GM12874 (cell line): Measurements from ENCODE around the gene DLG4.

Experiments
- CTCF ChIP-seq: IDR thresholded peaks from 2 replicates; pipeline ENCODE4 v1.5.1; 2011; ENCODE audit warnings: low read depth, mild to moderate bottlenecking, control low read depth, low read length, moderate library complexity; ENCODE audit not compliant: insufficient read depth

Gene DLG4

GRCh38 chr17:7224110-7224509, 4.5 kb upstream of the DLG4 start:
- no peak for TF ChIP-seq CTCF

GRCh38 chr17:7223375-7223774, 3.7 kb upstream of the DLG4 start:
- TF ChIP-seq CTCF, result no peak

- TF ChIP-seq CTCF, result no peak
Measured at GRCh38 chr17:7222972-7223292, 3.3 kb upstream of the DLG4 start.

DNA sequence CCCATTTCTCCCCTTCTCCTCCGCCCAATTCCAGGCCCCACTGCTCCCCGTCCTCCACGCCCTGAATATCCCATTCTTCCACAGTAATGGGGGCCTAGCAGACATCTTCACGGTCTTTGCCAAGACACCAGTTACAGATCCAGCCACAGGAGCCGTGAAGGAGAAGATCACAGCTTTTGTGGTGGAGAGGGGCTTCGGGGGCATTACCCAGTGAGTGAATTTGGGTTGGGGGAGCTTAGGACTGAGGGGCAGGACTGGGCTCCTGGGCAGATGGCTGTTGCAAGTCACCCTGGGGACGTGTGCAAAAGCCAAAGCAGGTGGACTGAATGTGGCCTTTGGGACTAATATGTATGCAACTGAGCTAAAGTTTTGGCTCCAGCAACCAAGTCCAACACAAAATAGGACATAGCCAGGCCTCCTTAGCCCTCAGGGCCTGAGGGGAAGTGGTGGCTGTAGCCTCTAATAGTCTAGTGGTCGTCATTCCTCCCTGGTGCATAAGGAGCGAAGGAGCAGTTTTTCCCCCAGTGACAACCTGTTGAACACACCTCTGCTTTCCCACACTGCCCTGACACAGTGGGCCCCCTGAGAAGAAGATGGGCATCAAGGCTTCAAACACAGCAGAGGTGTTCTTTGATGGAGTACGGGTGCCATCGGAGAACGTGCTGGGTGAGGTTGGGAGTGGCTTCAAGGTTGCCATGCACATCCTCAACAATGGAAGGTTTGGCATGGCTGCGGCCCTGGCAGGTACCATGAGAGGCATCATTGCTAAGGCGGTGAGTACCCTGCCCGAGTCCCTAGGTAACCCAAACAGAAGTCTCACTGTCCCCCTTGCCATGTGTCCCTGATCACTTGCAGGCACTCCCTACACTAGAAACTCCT, 2.7 kb upstream of the DLG4 start:
- no peak for TF ChIP-seq CTCF

DNA sequence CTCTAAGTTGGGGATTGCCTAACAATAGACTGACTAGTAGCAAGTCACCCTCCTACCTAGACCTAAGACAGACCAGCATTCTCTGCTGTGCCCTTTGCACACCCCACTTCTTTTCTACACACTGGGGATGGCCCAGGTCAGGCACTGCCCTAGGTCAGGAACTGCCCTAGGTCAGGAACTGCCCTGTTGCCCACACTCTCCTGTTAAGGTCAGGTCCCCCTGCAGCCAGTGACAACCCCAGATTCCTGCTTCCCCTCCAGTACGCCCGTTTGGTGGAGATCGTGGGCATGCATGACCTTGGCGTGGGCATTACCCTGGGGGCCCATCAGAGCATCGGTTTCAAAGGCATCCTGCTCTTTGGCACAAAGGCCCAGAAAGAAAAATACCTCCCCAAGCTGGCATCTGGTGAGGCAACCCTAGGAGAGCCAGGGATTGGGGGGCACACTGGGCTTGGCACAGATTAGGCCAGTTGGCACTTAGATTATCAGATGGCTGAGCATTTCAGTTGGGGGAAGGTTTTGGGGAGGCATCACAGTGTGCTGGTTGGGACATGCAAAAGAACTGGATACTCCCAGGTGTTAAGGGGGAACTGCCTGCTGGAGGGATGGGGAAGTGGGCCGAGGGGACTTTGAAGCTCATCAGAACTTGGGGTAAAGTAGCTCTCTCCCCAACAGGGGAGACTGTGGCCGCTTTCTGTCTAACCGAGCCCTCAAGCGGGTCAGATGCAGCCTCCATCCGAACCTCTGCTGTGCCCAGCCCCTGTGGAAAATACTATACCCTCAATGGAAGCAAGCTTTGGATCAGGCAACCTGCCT, 1.8 kb upstream of the DLG4 start:
- TF ChIP-seq CTCF, result no peak

DNA sequence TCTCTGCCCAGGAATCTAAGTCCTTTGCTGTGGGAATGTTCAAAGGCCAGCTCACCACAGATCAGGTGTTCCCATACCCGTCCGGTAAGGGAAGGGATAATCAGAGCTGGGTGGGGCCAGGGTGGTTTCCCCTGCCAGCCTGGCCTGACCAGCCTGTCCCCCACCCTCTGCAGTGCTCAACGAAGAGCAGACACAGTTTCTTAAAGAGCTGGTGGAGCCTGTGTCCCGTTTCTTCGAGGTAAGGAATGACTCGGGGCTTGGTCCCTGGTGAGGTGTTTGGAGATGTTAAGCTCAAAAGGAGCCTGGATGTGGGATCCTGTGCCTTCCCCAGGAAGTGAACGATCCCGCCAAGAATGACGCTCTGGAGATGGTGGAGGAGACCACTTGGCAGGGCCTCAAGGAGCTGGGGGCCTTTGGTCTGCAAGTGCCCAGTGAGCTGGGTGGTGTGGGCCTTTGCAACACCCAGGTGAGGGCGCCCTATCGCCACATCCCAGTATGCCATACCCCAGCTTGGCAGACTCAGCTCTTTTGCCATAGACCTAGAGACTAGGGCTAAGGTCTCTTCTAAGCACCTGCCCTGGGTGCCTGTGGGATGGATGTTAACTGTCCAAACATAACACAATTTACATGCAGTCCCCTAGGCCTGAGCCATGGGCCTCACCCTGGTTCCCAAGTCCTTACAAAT, 1.1 kb upstream of the DLG4 start:
- peak; percentile 74 for TF ChIP-seq CTCF

- TF ChIP-seq CTCF, result no peak
Measured at GRCh38 chr17:7219229-7219811, 316 bp downstream of the DLG4 start.
